OCI-LY1 (cell line): ENCODE data around the gene ZBED2.

Experiments used
- H2AFZ ChIP-seq: fragments of 200-600 bp; sonication (generic), shearing (Covaris generic); 2 replicates; pipeline ENCODE4 v1.6.0; 2014; ENCODE audit warnings: antibody characterized with exemption, mild to moderate bottlenecking, low read length
- H3F3A ChIP-seq: fragments of 200-600 bp; sonication (generic), shearing (Covaris generic); 2 replicates; pipeline ENCODE4 v1.6.0; 2014; ENCODE audit warnings: mild to moderate bottlenecking, antibody characterized with exemption, low read length, moderate library complexity; ENCODE audit not compliant: insufficient read depth
- H3K27ac ChIP-seq: fragments of 200-600 bp; sonication (generic); 2 replicates; pipeline ENCODE4 v1.5.1; 2014; ENCODE audit warnings: low read length, mixed run types, mild to moderate bottlenecking, low read depth; ENCODE audit not compliant: poor library complexity, severe bottlenecking
- H3K27me3 ChIP-seq: fragments of 200-600 bp; sonication (generic); 2 replicates; pipeline ENCODE4 v1.6.0; 2014; ENCODE audit warnings: antibody characterized with exemption, mild to moderate bottlenecking, low read length, moderate library complexity; ENCODE audit not compliant: insufficient read depth
- H3K36me3 ChIP-seq: fragments of 200-600 bp; sonication (generic); 2 replicates; pipeline ENCODE4 v1.6.1; 2014; ENCODE audit warnings: mild to moderate bottlenecking, antibody characterized with exemption, low read length, moderate library complexity, mixed read lengths; ENCODE audit not compliant: insufficient read depth
- H3K4me1 ChIP-seq: fragments of 200-600 bp; sonication (generic); 2 replicates; pipeline ENCODE4 v1.5.1; 2014; ENCODE audit warnings: mild to moderate bottlenecking, low read length, moderate library complexity; ENCODE audit not compliant: insufficient read depth, severe bottlenecking
- H3K4me2 ChIP-seq: fragments of 200-600 bp; sonication (generic), shearing (Covaris generic); 2 replicates; pipeline ENCODE4 v1.6.1; 2014; ENCODE audit warnings: low read length
- H3K4me3 ChIP-seq: fragments of 200-600 bp; sonication (generic); 2 replicates; pipeline ENCODE4 v1.5.1; 2014; ENCODE audit warnings: low read length, low read depth, mild to moderate bottlenecking, mixed read lengths; ENCODE audit not compliant: poor library complexity, severe bottlenecking
- H3K79me2 ChIP-seq: fragments of 200-600 bp; shearing (Covaris generic); 2 replicates; pipeline ENCODE4 v1.6.1; 2016; ENCODE audit warnings: mixed run types, low read length, mixed read lengths; ENCODE audit not compliant: insufficient read depth
- H3K9ac ChIP-seq: fragments of 200-600 bp; sonication (generic), shearing (Covaris generic); 2 replicates; pipeline ENCODE4 v1.6.1; 2014; ENCODE audit warnings: mild to moderate bottlenecking, low read length, mixed read lengths
- H3K9me2 ChIP-seq: fragments of 200-600 bp; sonication (generic), shearing (Covaris generic); 2 replicates; pipeline ENCODE4 v1.6.1; 2014; ENCODE audit warnings: low read depth, mild to moderate bottlenecking, low read length, mixed read lengths
- H3K9me3 ChIP-seq: fragments of 200-600 bp; shearing (Covaris generic); 2 replicates; pipeline ENCODE4 v1.6.1; 2014; ENCODE audit warnings: low read length, mixed read lengths
- H4K20me1 ChIP-seq: fragments of 200-600 bp; sonication (generic), shearing (Covaris generic); 2 replicates; pipeline ENCODE4 v1.6.0; 2016; ENCODE audit warnings: mild to moderate bottlenecking, low read length; ENCODE audit not compliant: insufficient read depth
- CTCF ChIP-seq: fragments of 200-600 bp; sonication (generic), shearing (Covaris generic); IDR thresholded peaks from 2 replicates; pipeline ENCODE4 v1.5.1; 2017; ENCODE audit warnings: mild to moderate bottlenecking, antibody characterized with exemption, low read length, moderate library complexity, mixed read lengths
- EZH2 ChIP-seq: fragments of 200-600 bp; sonication (generic), shearing (Covaris generic); IDR thresholded peaks from 2 replicates; pipeline ENCODE4 v1.8.0; 2017; ENCODE audit warnings: borderline replicate concordance, mixed run types, mild to moderate bottlenecking, antibody characterized with exemption, low read length, moderate library complexity, mixed read lengths

Gene ZBED2

GRCh38 chr3:111595232-111595631 is at the start of gene ZBED2:
TSS of gene ZBED2 (minus strand) at chr3:111595346. CDS start at chr3:111594201, 1,145 bp downstream.
- Histone ChIP-seq H3F3A (no peaks in the 10 kb centered on the region), H3K27ac (peak within 1 kb of the TSS; percentile 51), H3K4me3 (no peak within 1 kb of the TSS), H3K9me3 (no peaks in the 10 kb centered on the region), H3K4me1 (peaks cover 43% of the 10 kb centered on the region), H3K27me3 (no peaks in the 10 kb centered on the region), H3K9ac (no peak within 1 kb of the TSS), H3K79me2 (no peaks in the 10 kb centered on the region), H2AFZ (no peak within 1 kb of the TSS), H4K20me1 (no peaks in the 10 kb centered on the region), H3K36me3 (no peaks in the 10 kb centered on the region), H3K4me2 (no peak within 1 kb of the TSS), H3K9me2 (no peaks in the 10 kb centered on the region)
- TF ChIP-seq CTCF (no peak), EZH2 (no peak)

GRCh38 chr3:111639316-111639715 is 44.2 kb upstream of the ZBED2 start:
- no peak overlapping the region for H2AFZ ChIP-seq
- no peaks in the 10 kb centered on the region for H3K4me1 ChIP-seq
- no peaks in the 10 kb centered on the region for H3K9me3 ChIP-seq
- no peaks in the 10 kb centered on the region for H3K9me2 ChIP-seq
- no peak overlapping the region for H3K4me2 ChIP-seq
- H3K9ac ChIP-seq = no peak overlapping the region
- no peaks in the 10 kb centered on the region for H3K27me3 ChIP-seq
- no peak overlapping the region for H3K4me3 ChIP-seq
- H3F3A ChIP-seq = no peaks in the 10 kb centered on the region
- no peaks in the 10 kb centered on the region for H3K36me3 ChIP-seq
- no peak overlapping the region for H3K27ac ChIP-seq
- TF ChIP-seq EZH2 = no peak
- TF ChIP-seq CTCF = no peak
- H3K79me2 ChIP-seq = no peaks in the 10 kb centered on the region
- no peaks in the 10 kb centered on the region for H4K20me1 ChIP-seq

GRCh38 chr3:111636366-111636885 is 41.3 kb upstream of the ZBED2 start:
- Histone ChIP-seq H3K9ac (no peak overlapping the region), H2AFZ (no peak overlapping the region), H3K27ac (no peak overlapping the region), H3K4me1 (no peaks in the 10 kb centered on the region), H3K9me3 (no peaks in the 10 kb centered on the region), H3K9me2 (no peaks in the 10 kb centered on the region), H4K20me1 (no peaks in the 10 kb centered on the region), H3K27me3 (no peaks in the 10 kb centered on the region), H3K36me3 (no peaks in the 10 kb centered on the region), H3K4me2 (no peak overlapping the region), H3K79me2 (no peaks in the 10 kb centered on the region), H3F3A (no peaks in the 10 kb centered on the region), H3K4me3 (no peak overlapping the region)
- TF ChIP-seq EZH2 (no peak), CTCF (no peak)
